ENCODE measurements around the gene CYSTM1. TPM values are rescaled to one million over a fixed set of nuclear protein-coding genes. Genes with fewer than 3 reads are reported as not detected.

Gene CYSTM1
- total and polyA plus RNA-seq, 8 donors = 28.4 to 90.4 (median 35.1) TPM

- Histone ChIP-seq H3K9me3 (no peaks in the 10 kb centered on the region), H3K36me3 (no peaks in the 10 kb centered on the region), H3K4me1 (peaks cover 4 to 51% of the 10 kb centered on the region in 2 donors), H3K27ac (no peak overlapping the region), H3K27me3 (no peaks in the 10 kb centered on the region), H3K4me3 (no peak overlapping the region)
- DNase-seq = no peak
- no peak for TF ChIP-seq CTCF (IDR thresholded peaks at IDR 0.05)
- ATAC-seq = no peak
- intact Hi-C loops (cut with DNase I) = no loop called here
These were observed 31.0 kb downstream of the CYSTM1 start for GRCh38 chr5:140205952-140206351.

- TF ChIP-seq CTCF (IDR thresholded peaks at IDR 0.05) = no peak
- peak in 1 of 4 donors; percentile 44 for DNase-seq
- H3K27ac ChIP-seq = peak overlapping the region in 1 of 2 donors; percentile 57
- peaks cover 4 to 37% of the 10 kb centered on the region in 2 donors for H3K4me1 ChIP-seq
- ATAC-seq = peak; percentile 74
- H3K9me3 ChIP-seq = no peaks in the 10 kb centered on the region
- intact Hi-C loops (cut with DNase I) = no loop called here
- no peaks in the 10 kb centered on the region for H3K36me3 ChIP-seq
- no peaks in the 10 kb centered on the region for H3K27me3 ChIP-seq
- H3K4me3 ChIP-seq = no peak overlapping the region
These were observed 32.4 kb downstream of the CYSTM1 start for GRCh38 chr5:140207250-140207964.

GRCh38 chr5:140208065-140208464 lies 33.1 kb downstream of the CYSTM1 start:
- DNase-seq = no peak
- intact Hi-C loops (cut with DNase I) = no loop called here

GRCh38 chr5:140213370-140213983 lies 38.5 kb downstream of the CYSTM1 start:
- no peak for TF ChIP-seq CTCF (IDR thresholded peaks at IDR 0.05)
- intact Hi-C loops (cut with DNase I) = no loop called here
- Histone ChIP-seq H3K27me3 (no peaks in the 10 kb centered on the region), H3K36me3 (no peaks in the 10 kb centered on the region), H3K4me1 (peaks cover 10 to 35% of the 10 kb centered on the region in 2 donors), H3K9me3 (no peaks in the 10 kb centered on the region), H3K27ac (no peak overlapping the region), H3K4me3 (no peak overlapping the region)
- no peak for ATAC-seq
- no peak for DNase-seq

More at GRCh38 chr5:140208065-140208464, 33.1 kb downstream of the CYSTM1 start:
- peaks cover 4 to 34% of the 10 kb centered on the region in 2 donors for H3K4me1 ChIP-seq
- no peak for ATAC-seq
- H3K27ac ChIP-seq = peak overlapping the region in 1 of 2 donors; percentile 57
- H3K4me3 ChIP-seq = no peak overlapping the region
- no peak for TF ChIP-seq CTCF (IDR thresholded peaks at IDR 0.05)
- no peaks in the 10 kb centered on the region for H3K9me3 ChIP-seq
- no peaks in the 10 kb centered on the region for H3K27me3 ChIP-seq
- H3K36me3 ChIP-seq = no peaks in the 10 kb centered on the region

GRCh38 chr5:140214831-140215230 lies 39.8 kb downstream of the CYSTM1 start:
- H3K27ac ChIP-seq = peak overlapping the region in 1 of 2 donors; percentile 1
- no peak for DNase-seq
- no peak for ATAC-seq

More at GRCh38 chr5:140214831-140215230, 39.8 kb downstream of the CYSTM1 start:
- H3K4me3 ChIP-seq = no peak overlapping the region
- H3K9me3 ChIP-seq = no peaks in the 10 kb centered on the region
- H3K4me1 ChIP-seq = peaks cover 10 to 49% of the 10 kb centered on the region in 2 donors
- H3K36me3 ChIP-seq = no peaks in the 10 kb centered on the region
- intact Hi-C loops (cut with DNase I) = no loop called here
- TF ChIP-seq CTCF (IDR thresholded peaks at IDR 0.05) = no peak
- H3K27me3 ChIP-seq = no peaks in the 10 kb centered on the region

All from left lung (tissue), 10 donors.